Neural crest cell (in vitro differentiated cells): Measurements from ENCODE around the gene LAMTOR4. TPM values are rescaled to one million over a fixed set of nuclear protein-coding genes. Genes with fewer than 3 reads are reported as not detected.

Experiments used
- DNase-seq: peaks from one replicate; pipeline ENCODE4 v3.0.0; 2021; ENCODE audit warnings: low read depth, mixed read lengths, low spot score
- H3K27ac Mint-ChIP-seq: one replicate; pipeline ENCODE4 v1.8.0; 2021; ENCODE audit warnings: mild to moderate bottlenecking, mixed read lengths; ENCODE audit not compliant: unreplicated experiment
- H3K27me3 Mint-ChIP-seq: 2 replicates; pipeline ENCODE4 v1.8.0; 2021; ENCODE audit warnings: low read depth, mild to moderate bottlenecking, mixed read lengths
- H3K36me3 Mint-ChIP-seq: 2 replicates; pipeline ENCODE4 v1.8.0; 2021; ENCODE audit warnings: low read depth, mild to moderate bottlenecking, mixed read lengths
- H3K4me1 Mint-ChIP-seq: 2 replicates; pipeline ENCODE4 v1.8.0; 2021; ENCODE audit warnings: mixed read lengths
- H3K4me3 Mint-ChIP-seq: one replicate; pipeline ENCODE4 v1.8.0; 2021; ENCODE audit warnings: mild to moderate bottlenecking, mixed read lengths
- H3K9me3 Mint-ChIP-seq: 2 replicates; pipeline ENCODE4 v1.8.0; 2021; ENCODE audit warnings: mixed read lengths
- total RNA-seq: library from RNA; stranded (reverse); gene quantifications from 2 replicates; pipeline ENCODE4 v1.2.1, GENCODE V29; 2021
- TF ChIP-seq, protein P1 (sequence below): fragments of 200-600 bp; sonication (generic); conservative IDR thresholded peaks from 2 replicates; pipeline ENCODE4 v1.5.0; 2021; ENCODE audit warnings: antibody characterized with exemption, mild to moderate bottlenecking

LAMTOR4 gene
- total RNA-seq, 1 donor from 2014 or later: 134 TPM

DNA sequence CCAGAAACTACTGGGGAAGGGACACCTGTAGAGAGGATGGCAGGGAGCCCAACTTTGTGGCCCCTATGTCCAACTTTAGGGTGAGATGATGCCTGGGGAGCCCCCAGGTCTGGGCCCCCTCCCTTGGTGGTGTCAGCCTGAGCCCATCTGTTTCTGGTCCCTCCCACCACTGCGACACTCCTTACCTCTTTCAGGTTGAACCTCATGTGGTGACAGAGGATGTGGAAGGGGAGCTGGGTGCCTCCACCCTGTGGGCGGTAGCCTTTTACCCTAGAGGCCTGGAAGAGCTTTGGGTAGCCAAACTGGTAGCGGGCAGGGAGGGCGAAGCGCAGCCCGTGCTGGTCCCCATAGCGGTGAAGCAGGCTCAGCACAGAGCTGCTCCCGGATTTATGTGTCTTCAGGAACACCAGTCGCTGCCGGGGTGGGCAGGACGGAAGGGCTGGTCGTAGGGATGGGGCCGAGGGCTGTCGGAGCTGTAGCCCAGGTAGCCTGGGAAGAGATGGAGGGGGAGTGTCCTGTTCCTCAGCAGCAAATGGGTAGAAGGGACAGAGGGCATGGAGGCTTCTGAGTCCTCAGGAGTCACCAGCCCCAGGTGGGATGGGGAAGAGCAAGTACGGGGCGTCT lies 17.7 kb downstream of the LAMTOR4 start:
- H3K4me3 Mint-ChIP-seq: peak overlapping the region; percentile 85
- TF ChIP-seq, protein P1, sequence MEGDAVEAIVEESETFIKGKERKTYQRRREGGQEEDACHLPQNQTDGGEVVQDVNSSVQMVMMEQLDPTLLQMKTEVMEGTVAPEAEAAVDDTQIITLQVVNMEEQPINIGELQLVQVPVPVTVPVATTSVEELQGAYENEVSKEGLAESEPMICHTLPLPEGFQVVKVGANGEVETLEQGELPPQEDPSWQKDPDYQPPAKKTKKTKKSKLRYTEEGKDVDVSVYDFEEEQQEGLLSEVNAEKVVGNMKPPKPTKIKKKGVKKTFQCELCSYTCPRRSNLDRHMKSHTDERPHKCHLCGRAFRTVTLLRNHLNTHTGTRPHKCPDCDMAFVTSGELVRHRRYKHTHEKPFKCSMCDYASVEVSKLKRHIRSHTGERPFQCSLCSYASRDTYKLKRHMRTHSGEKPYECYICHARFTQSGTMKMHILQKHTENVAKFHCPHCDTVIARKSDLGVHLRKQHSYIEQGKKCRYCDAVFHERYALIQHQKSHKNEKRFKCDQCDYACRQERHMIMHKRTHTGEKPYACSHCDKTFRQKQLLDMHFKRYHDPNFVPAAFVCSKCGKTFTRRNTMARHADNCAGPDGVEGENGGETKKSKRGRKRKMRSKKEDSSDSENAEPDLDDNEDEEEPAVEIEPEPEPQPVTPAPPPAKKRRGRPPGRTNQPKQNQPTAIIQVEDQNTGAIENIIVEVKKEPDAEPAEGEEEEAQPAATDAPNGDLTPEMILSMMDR: no peak

DNA sequence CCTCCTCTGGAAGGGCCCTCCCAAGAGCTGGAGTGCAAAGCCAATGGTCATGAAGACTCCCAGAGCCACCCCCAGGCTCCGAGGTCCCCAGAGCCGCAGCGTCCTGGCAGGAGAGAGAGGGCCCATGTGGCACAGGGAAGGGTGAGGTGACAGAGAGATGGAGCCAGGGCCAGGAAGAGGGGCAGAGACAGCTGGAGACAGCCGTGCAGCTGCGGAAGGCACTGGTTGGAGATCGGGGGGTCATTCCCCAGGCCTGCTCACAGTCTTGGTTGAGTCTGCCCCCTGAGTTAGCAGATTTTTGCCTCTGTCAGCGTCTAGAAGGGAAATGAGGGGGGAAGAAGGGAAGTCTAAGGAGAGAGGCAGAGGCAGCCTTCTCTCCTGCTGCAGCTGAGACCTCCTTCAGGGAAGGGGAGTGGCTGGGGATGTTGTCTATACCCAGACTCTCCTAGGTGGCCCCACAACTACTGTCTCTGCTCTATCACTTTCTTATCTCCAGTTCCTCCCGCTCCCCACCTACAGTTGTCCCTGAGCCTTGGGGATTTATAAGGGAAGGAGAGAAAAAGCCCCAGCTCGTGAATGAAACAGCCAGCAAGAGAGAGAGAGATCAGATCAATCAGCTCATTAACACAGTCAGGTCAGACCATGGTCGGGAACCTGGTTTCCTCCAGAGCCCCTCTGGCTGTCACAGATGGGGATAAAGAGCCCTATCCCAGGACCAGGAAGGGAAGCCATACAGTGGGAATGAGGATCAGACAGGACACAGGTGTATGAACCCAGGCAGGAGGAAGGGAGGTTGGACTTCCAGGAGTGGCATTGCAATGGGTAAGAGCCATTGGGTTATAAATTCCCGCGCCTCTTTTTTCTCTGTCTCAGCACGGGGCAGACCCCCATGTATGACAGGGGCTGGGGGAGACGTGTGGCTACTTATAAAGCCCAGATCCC lies 18.5 kb downstream of the LAMTOR4 start:
- H3K27ac Mint-ChIP-seq: peak overlapping the region; percentile 92
- H3K36me3 Mint-ChIP-seq: no peaks in the 10 kb centered on the region
- H3K4me1 Mint-ChIP-seq: peaks cover 49% of the 10 kb centered on the region
- peaks cover 41% of the 10 kb centered on the region for H3K27me3 Mint-ChIP-seq
- TF ChIP-seq, protein P1: no peak
- H3K4me3 Mint-ChIP-seq: peak overlapping the region; percentile 85
- H3K9me3 Mint-ChIP-seq: no peaks in the 10 kb centered on the region
- no peak for DNase-seq

More for the DNA sequence above, 17.7 kb downstream of the LAMTOR4 start:
- no peak for DNase-seq
- peaks cover 44% of the 10 kb centered on the region for H3K4me1 Mint-ChIP-seq
- peaks cover 36% of the 10 kb centered on the region for H3K27me3 Mint-ChIP-seq
- H3K27ac Mint-ChIP-seq: no peak overlapping the region
- no peaks in the 10 kb centered on the region for H3K36me3 Mint-ChIP-seq
- H3K9me3 Mint-ChIP-seq: no peaks in the 10 kb centered on the region

DNA sequence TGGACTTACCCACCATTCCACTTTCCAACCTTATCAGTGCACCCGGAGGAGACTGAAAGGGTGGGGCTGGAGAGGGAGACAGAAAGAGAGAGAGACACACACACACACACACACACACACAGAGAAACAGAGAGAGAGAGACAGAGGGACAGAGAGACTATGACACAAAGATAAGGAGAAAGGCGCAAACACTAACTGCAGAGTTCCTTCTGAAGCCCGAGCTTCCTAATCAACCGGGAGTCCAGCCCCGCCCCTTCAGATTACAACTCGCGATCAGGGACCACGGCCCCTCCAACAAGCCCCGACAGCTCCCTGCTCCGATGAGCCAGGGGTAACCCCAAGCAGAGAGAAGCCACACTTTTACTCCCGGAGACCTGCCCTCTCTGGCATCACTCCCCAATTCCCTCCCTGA lies 19.2 kb downstream of the LAMTOR4 start:
- no peak for DNase-seq
- no peaks in the 10 kb centered on the region for H3K36me3 Mint-ChIP-seq
- TF ChIP-seq, protein P1: no peak
- H3K4me1 Mint-ChIP-seq: peaks cover 49% of the 10 kb centered on the region
- no peaks in the 10 kb centered on the region for H3K9me3 Mint-ChIP-seq
- H3K27ac Mint-ChIP-seq: peak overlapping the region; percentile 92
- H3K27me3 Mint-ChIP-seq: peaks cover 41% of the 10 kb centered on the region
- peak overlapping the region; percentile 85 for H3K4me3 Mint-ChIP-seq

DNA sequence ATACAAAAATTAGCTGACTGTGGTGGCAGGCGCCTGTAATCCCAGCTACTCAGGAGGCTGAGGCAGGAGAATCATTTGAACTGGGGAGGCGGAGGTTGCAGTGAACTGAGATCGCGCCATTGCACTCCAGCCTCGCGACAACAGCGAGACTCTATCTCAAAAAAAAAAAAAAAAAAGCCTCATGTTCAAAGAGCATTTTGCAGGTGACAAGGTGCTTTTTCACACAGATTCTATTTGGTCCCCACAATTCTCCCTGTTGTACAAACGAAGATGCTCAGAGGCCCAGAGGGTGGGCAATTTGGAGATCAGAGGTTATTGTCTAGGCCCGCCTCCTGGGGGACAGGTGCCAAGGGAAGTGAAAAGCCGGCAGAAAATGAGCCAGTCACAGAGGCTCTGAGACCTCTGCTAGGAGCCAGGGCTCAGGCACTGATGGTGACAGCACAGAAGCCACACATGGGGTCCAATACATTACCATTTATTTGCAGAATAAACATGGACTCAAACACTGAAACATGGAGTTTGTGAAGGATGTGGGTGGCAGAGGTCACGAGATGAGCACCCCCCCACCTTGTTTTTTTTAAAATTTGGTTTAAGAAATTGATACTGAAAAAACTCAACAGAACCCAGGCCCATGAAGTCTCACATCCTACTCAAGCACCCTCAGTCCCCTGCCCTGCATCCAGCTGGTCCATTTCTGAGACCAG lies 20.6 kb downstream of the LAMTOR4 start:
- H3K27ac Mint-ChIP-seq: peak overlapping the region; percentile 92
- DNase-seq: no peak
- peaks cover 45% of the 10 kb centered on the region for H3K27me3 Mint-ChIP-seq
- peaks cover 49% of the 10 kb centered on the region for H3K4me1 Mint-ChIP-seq
- TF ChIP-seq, protein P1: no peak
- H3K4me3 Mint-ChIP-seq: peak overlapping the region; percentile 85
- H3K9me3 Mint-ChIP-seq: no peaks in the 10 kb centered on the region
- H3K36me3 Mint-ChIP-seq: peaks cover 3% of the 10 kb centered on the region

DNA sequence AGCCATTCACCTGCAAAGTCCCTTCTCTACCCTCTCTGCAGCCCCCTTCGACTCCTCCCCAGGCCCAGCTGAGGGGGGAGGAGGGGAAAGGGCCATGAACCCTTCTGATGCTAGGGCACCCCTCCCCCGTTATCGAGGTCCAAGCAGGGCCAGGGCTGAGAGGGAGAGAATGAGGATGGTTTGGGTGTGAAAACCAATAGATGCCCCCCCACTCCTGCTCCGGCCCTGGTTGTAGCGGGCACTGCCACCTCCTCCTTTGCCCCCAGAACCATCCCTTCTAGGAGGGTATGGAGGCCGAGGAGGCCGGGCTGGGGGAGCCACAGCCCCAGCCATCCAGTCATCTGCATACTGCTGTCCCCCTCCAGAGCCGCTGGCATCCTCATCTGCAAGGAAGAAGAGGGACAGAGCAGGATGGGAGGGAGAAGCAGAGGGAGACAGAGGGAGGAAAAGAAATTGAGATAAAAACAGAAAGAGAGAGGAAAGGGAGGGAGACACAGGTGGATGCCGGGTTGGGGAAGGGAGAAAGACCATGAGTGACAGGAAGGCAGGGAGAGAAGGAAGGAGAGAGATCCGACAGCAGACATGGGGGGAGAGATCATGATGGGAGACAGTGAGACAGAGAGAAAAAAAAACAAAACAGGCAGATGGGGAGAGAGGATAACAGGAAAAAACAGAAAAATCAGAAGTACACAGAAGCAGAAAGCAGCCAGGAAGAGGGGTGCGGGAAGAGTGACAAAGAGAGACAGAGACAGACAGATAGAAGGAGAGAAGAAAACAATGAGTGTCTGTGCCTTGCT lies 21.6 kb downstream of the LAMTOR4 start:
- Mint-ChIP-seq H3K27me3 (peaks cover 45% of the 10 kb centered on the region), H3K4me3 (peak overlapping the region; percentile 85), H3K36me3 (peaks cover 6% of the 10 kb centered on the region), H3K27ac (no peak overlapping the region), H3K4me1 (peaks cover 57% of the 10 kb centered on the region), H3K9me3 (no peaks in the 10 kb centered on the region)
- TF ChIP-seq, protein P1: no peak
- no peak for DNase-seq
